AG04450 (cell line): ENCODE measurements around the gene TEX54. TPM values are rescaled to one million over a fixed set of nuclear protein-coding genes. Genes with fewer than 3 reads are reported as not detected.

Experiments used
- CTCF ChIA-PET: fragments of 300-600, 350-600 bp; formaldehyde crosslinking; extraction: SDS; loops from one replicate; lab custom pipeline; 2022; ENCODE audit warnings: antibody characterized with exemption, inconsistent platforms; lab: Charles Lee
- POLR2A ChIA-PET: fragments of 350-600 bp; formaldehyde crosslinking; extraction: SDS; loops from one replicate; lab custom pipeline; 2021; ENCODE audit warnings: antibody characterized with exemption, inconsistent platforms; lab: Yijun Ruan, JAX
- DNase-seq: peaks from one replicate; pipeline ENCODE4 v3.0.0-alpha.2; 2011; ENCODE audit warnings: low read depth, low spot score
- H3K27ac ChIP-seq: one replicate; pipeline ENCODE4 v1.5.1; 2012; ENCODE audit warnings: low read depth, low read length, control low read depth
- H3K27me3 ChIP-seq: one replicate; pipeline ENCODE4 v1.6.0; 2012; ENCODE audit warnings: low read length; ENCODE audit not compliant: control insufficient read depth, insufficient read depth
- H3K4me3 ChIP-seq: 2 replicates; pipeline ENCODE4 v1.5.1; 2011; ENCODE audit warnings: mild to moderate bottlenecking, low read depth, low read length, control low read depth
- H3K9me3 ChIP-seq: 2 replicates; pipeline ENCODE4 v1.5.1; 2012; ENCODE audit warnings: low read length; ENCODE audit not compliant: control insufficient read depth, insufficient read depth
- CTCF ChIP-seq: IDR thresholded peaks from 2 replicates; pipeline ENCODE4 v1.5.1; 2011; ENCODE audit warnings: low read depth, low read length, control low read depth, inconsistent platforms
- polyA plus RNA-seq: library from polyadenylated mRNA; depleted of rRNA; stranded (reverse); fragments of >200 nt; gene quantifications from 2 replicates; pipeline ENCODE4 v1.2.3, GENCODE V29; 2011

The TEX54 gene
- polyA plus RNA-seq, 1 experiment: not detected

DNA sequence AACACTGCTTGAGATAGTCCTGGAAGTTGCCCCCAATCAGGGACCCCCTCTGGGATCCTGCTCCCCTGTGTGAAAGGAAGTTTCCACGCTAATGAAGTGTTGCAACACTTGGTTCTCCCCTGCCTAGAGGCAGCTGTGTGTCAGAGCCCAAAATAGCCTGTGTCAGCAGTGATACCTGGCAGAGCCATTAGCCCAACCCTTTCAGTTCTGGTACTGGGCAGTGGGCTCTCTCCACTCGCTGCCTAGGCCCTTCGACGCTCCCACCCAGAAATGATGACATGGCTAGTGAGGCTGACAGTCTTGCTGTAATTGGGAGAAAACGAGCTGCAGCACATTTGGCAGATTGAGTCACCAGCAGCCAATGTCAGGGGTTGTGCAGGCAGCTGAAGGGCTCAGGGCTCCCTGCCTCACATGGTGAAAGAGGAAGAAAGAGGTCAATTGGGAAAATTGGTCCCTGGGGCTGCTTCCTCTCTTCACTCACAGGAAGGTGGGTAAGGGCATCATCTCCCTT is 26.0 kb downstream of the TEX54 start:
- no peak for TF ChIP-seq CTCF
- H3K27ac ChIP-seq: peak overlapping the region; percentile 61
- CTCF ChIA-PET: interaction anchor here (0.6 to 1.8 kb wide), 4 partner anchors 9 to 34 kb away, joined by 4 to 9 read pairs (median 5); no protein-coding TSS in a partner anchor
- no peaks in the 10 kb centered on the region for H3K9me3 ChIP-seq
- H3K27me3 ChIP-seq: no peaks in the 10 kb centered on the region
- DNase-seq: no peak
- POLR2A ChIA-PET: interaction anchor here (0.5 to 3.6 kb wide), 9 partner anchors 12 to 79 kb away, joined by 3 to 33 read pairs (median 4); partner anchors contain the start of genes HNRNPUL2, STX5, TEX54 and TMEM179B
- no peak overlapping the region for H3K4me3 ChIP-seq

GRCh38 chr11:62805961-62806441 is 26.6 kb downstream of the TEX54 start:
- ChIA-PET CTCF (interaction anchor here (0.5 to 1.3 kb wide), 5 partner anchors 9 to 78 kb away, joined by 3 to 9 read pairs (median 4); no protein-coding TSS in a partner anchor), POLR2A (interaction anchor here (0.5 to 3.6 kb wide), 11 partner anchors 9 to 117 kb away, joined by 3 to 33 read pairs (median 4); partner anchors contain the start of genes HNRNPUL2, STX5, TEX54 and TMEM179B)
- H3K9me3 ChIP-seq: no peaks in the 10 kb centered on the region
- no peak for TF ChIP-seq CTCF
- peak overlapping the region; percentile 96 for H3K4me3 ChIP-seq
- no peaks in the 10 kb centered on the region for H3K27me3 ChIP-seq
- DNase-seq: no peak
- H3K27ac ChIP-seq: no peak overlapping the region

DNA sequence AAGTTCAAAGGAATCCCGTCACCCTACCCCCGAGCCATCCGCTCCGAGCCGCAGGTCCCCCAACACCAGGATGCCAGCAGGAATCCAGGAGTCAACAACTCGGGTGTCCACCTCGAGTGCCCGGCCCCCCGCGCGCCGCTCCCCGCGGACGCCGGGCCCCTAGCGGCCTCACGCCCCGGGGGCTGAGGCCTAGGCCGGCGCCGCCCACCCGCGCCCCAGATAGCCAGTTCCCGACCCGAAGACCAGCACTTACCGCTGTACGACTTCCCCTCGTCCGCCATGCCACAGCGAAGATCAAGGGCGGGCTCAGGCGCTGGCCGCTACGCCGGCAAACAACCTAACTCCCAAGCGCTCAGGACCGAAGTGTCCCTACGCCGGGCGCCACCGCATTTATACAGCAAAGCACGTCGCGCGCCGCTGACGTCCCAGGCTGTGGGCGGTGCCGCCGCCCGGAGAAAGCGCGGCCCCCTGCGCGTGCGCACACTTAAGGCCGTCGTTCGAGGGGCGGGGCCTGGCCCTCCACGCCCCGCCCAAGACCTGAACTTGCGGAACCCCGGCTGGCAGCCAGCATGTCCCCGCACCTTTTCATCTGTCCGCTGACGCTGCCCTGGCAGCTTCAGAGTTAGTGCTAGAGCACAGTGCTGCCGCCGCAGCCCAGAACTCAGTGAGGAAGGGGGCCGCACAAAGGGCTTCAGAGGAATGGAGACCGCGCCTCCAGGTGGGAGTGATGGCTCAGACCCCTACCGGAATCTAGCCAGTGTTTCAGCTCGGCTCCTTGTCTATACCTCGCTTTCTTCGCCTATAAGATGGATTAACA is 27.4 kb downstream of the TEX54 start, which contains the start of gene NXF1:
Gene NXF1, minus strand, starts transcription at position 365 of the 817 bp plus-strand sequence. Its CDS starts 84 bp downstream, at position 281.
- TF ChIP-seq CTCF: peak; percentile 14; the same call in 1 of the 2 replicates
- H3K27ac ChIP-seq: peak within 1 kb of the TSS; percentile 81
- H3K4me3 ChIP-seq: peak within 1 kb of the TSS; percentile 96
- DNase-seq: peak; percentile 87
- ChIA-PET POLR2A (interaction anchor here (0.6 to 3.6 kb wide), 9 partner anchors 10 to 118 kb away, joined by 3 to 33 read pairs (median 6); partner anchors contain the start of genes STX5, TAF6L, TEX54 and ZBTB3), CTCF (interaction anchor here (0.6 to 1.3 kb wide), 4 partner anchors 10 to 79 kb away, joined by 3 to 9 read pairs (median 6); no protein-coding TSS in a partner anchor)
- H3K9me3 ChIP-seq: no peaks in the 10 kb centered on the region
- no peaks in the 10 kb centered on the region for H3K27me3 ChIP-seq

DNA sequence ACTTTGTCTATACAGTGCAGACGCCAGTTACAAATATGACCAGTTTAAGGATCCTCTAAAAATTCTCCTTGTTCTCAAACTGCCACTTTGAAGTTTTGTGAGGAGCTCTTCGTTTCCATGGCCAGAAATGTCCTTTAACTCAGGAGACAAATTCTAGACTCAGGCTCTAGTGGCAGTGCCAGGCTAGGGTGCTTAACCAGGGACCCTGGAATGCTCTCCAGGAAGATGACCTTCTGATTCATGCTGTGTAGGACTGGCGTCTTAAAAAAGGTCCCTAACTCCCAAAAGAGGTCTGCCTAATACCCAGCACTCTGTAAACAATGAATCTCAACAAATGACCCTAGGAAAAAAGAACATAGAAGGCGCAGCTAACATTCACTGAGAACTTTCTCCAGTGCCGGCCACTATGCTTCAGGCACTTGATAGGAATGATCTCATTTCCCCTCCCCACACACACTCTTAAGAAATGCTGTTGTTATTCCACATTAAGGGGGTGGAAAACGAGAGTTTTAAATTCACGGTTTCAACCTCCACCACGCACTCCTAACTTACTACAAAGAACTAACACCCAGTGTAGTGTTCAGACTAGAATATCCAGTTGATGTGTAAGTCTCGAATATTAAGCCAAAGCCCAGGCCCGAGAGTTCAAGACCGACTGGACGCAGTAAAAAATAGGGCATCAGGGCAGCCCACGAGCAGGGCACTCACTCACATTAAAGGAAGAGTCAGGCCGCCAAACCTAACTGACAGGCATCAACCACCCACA is 28.1 kb downstream of the TEX54 start:
- Histone ChIP-seq H3K9me3 (no peaks in the 10 kb centered on the region), H3K4me3 (peak overlapping the region; percentile 96), H3K27ac (peak overlapping the region; percentile 81), H3K27me3 (no peaks in the 10 kb centered on the region)
- ChIA-PET POLR2A (interaction anchor here (0.6 to 3.6 kb wide), 11 partner anchors 9 to 1004 kb away, joined by 3 to 28 read pairs (median 4); partner anchors contain the start of gene TAF6L), CTCF (interaction anchor here (2.5 kb wide), 1 partner anchor 18 kb away, joined by 21 read pairs; the partner anchor contains the start of gene TMEM179B)
- TF ChIP-seq CTCF: no peak
- DNase-seq: no peak
